SU-DHL-6 (cell line): ENCODE data around the gene EDNRA.
A peak's percentile ranks its signal among the peaks of the same experiment; 100 is the strongest.

ENCODE experiments used
- EZH2phosphoT487 ChIP-seq: fragments of 200-600 bp; sonication (generic), shearing (Covaris generic); conservative IDR thresholded peaks from 2 replicates; pipeline ENCODE4 v1.6.1; 2018; ENCODE audit warnings: mild to moderate bottlenecking, antibody characterized with exemption, low read length, moderate library complexity, mixed read lengths
- TF ChIP-seq, protein P1 (sequence below): fragments of 200-600 bp; sonication (generic); IDR thresholded peaks from one replicate; pipeline ENCODE4 v1.5.1; 2017; ENCODE audit warnings: antibody characterized with exemption, mild to moderate bottlenecking, low read length, moderate library complexity; ENCODE audit not compliant: insufficient read depth, poor library complexity, severe bottlenecking

DNA sequence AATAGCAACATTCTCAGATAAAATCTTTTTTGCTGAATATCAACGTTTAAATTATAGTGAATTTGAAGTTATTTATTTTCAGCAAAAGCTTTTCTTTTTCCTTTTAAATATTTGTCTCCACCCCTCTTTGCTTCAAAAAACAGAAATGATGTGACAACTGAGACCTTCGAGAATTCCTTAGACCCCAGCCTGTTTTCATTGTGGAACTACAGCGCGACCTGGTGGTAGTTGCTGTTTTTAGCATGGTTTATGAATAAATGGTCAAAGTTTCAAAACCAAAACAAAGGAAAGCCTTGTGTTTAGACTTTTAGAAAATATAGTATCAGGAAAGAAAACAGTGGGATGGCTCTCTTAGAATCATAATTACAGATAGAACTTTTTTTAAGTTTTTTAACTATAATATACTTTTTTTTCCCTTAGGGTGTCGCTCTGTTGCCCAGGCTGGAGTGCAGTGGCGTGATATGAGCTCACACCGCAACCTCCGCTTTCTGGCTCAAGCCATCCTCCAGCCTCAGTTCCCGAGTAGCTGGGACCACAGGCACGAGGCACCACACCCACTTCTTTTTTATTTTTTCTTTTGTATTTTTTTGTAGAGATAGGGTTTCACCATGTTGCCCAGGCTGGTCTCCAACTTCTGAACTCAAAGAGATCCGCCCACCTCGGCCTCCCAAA, 109.5 kb downstream of the EDNRA start:
- no peak for TF ChIP-seq EZH2phosphoT487
- TF ChIP-seq, protein P1, sequence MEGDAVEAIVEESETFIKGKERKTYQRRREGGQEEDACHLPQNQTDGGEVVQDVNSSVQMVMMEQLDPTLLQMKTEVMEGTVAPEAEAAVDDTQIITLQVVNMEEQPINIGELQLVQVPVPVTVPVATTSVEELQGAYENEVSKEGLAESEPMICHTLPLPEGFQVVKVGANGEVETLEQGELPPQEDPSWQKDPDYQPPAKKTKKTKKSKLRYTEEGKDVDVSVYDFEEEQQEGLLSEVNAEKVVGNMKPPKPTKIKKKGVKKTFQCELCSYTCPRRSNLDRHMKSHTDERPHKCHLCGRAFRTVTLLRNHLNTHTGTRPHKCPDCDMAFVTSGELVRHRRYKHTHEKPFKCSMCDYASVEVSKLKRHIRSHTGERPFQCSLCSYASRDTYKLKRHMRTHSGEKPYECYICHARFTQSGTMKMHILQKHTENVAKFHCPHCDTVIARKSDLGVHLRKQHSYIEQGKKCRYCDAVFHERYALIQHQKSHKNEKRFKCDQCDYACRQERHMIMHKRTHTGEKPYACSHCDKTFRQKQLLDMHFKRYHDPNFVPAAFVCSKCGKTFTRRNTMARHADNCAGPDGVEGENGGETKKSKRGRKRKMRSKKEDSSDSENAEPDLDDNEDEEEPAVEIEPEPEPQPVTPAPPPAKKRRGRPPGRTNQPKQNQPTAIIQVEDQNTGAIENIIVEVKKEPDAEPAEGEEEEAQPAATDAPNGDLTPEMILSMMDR, result peak; percentile 78
